NOMO-1 (cell line): ENCODE results near the gene CASKIN1.

Experiments used
- DNase-seq, 2 experiments: peaks; one replicate each; lab custom pipeline; 2025; ENCODE audit not compliant: unreplicated experiment in 2 of 2; lab: John Stamatoyannopoulos, UW

Gene CASKIN1

DNA sequence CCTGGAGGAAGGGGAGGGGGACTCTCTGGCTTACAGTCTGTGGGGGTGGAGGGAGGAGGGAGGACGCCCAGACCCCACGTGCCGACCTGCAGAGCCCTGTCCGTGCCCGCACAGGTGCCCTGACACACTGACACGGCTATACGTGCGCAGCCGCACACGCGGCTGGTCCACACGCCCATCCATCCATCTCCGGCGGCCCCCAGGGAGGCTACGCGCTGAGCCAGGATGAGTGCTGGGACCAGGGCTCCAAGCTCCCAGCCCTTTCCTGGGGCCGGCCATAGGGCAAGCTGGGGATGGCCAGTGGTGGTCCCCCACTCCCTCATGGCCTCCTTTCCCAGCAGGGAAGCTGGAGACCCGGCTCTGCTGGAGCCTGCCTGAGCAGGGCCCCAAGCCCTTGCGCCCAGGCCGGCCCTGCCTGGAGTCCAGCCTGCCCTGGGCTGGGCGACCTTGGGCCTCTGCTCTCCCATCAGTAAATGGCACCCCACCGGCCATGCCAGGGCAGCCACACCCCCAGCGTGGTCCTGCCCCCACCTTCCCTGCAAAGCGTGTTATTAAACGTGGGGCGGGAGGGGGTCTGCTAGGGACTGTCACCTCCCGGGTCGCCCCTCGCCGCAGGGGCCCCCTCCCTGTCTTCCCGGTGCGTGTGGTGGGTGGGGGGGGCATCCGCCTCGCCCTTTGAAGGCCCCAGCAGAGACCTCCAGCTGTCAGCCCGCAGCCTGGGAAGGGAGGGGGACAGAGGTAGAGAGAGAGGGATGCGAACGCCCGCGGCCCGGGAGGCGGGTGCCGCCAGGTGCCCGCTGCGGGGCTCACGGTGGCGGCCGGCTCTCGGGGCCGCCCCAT lies 863 bp downstream of the CASKIN1 start:
- DNase-seq, result no peak

DNA sequence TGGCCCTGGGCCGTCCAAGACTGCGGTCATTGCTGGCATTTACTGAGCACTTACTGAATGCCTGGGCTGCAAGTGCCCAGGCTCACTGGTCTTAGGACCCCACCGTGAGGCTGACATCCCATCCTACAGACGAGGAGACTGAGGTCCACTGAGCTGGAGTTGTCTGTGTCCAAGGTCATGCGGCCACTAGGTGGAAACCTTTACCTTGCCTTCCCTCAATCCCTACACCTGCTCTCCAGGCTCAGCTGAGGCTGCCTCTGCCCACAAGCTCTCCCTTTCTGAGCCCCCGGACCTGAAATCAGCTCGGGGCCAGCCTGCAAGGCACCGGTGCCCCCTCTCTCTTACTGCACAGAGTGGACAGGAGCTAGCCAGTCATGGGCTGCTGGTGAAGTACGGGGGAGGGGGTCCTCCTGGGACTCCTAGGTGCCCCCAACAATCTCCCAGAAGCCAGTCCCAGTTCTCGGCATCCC lies 1.5 kb downstream of the CASKIN1 start:
- peak; percentile 25 to 46 for DNase-seq

DNA sequence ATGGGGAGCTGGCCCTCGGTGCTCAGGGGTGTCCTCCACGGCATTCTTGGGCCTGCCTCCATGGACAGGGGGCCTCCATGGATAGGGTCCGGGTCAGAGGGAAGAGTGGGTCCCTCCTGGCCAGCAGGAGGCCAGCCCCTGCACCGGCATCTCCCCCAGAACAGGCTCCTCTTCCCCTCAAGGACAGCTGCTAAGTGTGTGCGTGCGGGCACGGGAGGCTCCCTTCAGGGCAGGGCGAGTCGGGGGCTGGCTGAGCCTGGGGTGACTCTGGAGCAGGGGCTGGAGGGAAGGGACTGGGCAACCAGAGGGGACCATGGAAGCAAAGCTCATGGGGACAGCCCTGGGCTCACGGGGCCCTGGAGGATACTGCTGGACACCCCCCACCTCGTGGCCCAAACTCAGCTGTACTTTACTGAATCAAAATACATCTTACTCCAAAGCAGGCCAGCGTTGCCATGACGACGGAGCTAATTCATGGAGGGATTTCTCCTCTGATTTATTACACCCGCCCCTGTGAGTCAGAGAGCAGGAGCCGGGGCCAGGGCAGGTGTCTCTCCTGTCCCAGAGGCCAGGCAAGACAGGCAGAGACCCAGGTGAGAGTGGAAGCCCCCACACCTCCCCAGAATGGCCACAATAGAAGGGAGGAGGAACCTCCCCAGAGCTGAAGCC lies 2.1 kb downstream of the CASKIN1 start:
- DNase-seq, result no peak

DNA sequence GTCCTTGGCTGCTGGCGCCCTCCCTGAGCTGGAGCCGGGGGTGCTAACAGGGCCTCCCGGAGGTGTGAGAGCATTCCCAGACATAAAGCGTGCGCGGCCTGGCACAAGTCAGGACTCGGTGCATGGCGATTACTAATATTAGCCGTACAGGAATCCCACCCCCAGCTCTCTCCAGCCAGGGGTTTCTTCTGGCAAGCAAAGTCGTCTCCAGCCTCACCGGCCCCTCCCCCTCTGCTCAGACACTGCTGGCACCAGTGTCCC lies 5.0 kb downstream of the CASKIN1 start:
- no peak for DNase-seq

DNA sequence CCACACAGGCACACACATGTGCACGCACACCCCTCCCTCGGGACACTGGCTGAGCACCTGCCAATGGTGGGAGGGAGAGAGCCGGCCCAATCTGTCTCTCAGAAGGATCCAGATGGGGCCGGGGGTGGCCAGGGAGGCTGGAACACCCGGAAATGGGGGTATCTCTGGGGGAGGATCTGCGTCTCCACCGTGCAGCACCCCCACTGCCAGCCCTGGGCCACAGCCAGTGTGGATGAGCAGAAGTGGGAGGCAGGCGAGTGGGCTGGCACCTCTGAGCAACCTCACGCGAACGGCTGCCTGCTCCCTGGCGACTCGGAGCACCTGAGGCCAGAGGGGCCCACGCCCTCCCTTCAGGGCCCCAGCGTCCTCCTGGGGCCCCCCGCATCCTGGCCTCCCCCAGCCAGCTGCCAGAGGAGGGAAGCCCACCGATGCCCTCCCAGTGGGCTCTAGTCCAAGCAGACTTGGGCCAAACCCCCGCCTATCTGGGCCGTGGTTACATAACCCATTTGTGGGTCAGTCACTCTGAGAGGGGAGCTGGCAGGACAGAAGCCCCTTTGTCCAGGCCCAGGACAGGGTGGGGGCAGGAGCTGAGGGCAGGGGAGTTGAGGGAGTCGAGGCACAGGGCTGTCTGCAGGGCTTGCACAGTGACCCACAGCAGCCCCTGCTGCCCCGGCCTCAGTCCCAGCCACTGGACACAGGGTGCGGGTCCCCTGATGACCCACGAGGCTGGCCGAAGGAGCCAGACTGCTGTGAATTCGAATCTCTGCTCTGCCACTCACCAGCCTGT lies 5.6 kb downstream of the CASKIN1 start:
- DNase-seq, result no peak

DNA sequence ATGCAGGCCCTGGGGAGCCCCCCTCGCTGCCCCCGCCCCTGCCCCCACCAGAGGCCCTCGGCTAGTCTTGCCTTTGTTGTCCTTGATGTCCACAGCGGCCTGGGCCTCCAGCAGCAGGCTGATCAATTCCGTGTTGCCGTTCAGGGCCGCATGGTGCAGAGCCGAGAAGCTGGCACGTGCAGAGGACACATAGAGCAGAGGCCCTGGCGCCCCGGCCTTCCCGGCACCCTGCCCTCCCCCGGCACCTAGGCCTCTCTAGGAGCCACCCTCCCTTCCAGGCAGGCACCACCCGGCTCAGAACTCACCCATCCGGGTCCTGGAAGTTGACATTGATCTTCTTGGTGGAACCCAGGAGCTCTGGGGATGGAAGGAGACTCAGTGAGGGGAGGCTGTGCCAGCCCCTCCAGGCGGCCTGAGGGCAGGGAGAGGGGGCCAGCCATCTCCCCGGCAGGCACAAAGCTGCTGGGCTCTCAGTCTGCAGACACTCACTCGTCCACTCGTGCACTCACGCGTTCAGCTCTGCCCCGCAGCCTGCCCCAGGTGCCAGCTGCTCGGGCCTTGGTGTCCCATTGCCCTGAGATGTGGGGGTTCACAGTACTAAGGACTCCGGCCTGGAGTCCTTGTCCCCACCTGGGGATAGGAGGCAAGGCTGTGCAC lies 6.3 kb downstream of the CASKIN1 start:
- DNase-seq, result no peak

DNA sequence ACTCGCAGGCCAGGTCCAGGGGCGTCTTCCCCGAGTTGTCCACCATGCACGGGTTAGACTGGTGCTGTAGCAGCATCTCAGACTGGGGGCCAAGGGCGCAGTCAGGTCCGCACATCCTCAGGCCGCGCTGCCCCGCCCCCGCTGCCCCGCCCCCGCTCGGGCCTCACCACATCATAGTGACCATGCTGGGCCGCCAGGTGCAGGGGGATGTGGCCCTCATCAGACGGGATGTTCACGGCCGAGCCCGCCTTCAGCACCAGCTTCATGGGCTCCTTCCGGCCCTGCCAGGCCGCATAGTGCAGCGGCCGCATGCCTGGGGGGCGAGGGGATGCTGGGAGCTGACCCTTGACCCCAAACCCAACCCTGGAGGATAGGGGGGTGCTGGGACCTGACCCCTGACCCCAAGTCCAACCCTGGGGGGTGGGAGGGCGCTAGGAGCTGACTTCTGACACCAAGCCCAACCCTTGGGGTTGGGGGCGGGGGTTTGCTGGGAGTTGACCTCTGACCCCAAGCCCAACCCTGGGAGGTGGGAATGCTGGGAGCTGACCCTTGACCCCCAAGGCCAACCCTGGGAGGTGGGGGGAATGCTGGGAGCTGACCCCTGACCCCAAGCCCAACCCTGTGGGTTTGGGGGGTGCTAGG lies 7.0 kb downstream of the CASKIN1 start:
- DNase-seq, result no peak

DNA sequence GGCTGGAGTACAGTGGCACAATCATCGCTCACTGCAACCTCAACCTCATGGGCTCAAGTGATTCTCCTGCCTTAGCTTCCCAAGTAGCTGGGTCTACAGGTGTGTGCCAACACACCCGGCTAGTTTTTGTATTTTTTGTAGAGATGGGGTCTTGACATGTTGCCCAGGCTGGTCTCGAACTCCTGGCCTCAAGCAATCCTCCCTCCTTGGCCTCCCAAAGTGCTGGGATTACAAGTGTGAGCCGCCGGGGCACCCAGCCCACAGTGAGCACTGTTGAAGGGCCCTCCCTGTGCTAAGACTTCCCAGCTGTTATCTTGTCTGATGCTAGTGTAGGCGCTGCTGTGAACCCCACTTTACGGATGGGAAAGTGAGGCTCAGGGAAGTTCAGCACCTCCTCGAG lies 8.0 kb downstream of the CASKIN1 start:
- no peak for DNase-seq

DNA sequence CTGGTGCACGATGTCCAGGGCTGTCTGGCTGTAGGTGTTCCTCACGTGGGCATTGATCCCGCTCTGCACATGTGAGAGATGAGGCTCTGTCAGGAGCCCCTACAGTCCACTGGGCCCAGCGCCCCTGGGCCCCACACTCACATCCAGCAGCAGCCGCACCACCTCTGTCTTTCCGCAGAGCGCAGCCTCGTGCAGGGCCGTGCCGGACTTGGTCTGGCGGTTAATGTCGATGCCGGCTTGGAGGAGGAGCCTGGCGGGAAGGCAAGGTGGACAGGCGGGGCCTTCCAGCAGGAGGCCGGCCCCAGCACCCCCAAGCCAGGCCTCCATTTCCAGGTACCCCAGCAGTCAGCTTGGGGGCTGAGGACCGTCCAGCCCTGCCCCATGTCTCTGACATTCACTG lies 9.2 kb downstream of the CASKIN1 start:
- DNase-seq, result no peak

DNA sequence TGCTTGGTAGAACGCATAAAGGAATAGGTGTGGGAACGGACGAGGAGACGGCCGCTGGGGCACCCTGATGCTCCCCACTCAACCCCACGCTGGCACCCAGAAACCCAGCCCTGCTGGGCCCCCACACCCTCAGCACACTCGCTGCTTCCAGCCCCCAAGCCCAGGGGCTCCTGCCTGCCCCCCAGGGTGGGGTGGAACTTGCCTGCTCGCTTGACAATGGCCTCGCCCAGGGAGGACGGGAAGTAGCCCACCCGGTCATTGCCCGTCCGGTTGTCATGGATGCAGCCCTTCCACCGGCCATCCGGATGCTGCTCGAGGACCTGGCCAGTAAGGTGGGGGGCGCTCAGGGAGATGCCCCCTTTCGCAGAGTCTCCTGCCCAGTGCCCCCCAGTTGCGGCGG lies 9.9 kb downstream of the CASKIN1 start:
- DNase-seq, result no peak

DNA sequence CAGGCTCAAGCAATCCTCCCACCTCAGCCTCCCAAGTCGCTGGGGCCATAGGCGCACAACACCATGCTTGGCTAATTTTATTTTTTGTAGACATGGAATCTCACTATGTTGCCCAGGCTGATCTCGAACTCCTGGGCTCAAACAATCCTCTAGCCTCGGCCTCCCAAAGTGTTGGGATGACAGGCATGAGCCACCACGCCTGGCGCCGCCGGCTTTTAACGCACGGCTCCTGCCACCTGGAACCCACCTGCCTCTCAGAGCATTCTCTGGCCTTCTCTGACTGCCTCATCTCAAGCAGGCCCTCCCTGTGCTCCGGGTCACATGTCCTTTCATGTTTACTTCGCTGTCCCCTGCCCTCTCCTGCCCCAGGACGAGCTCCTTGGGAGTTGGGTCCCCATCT lies 10.3 kb downstream of the CASKIN1 start:
- no peak for DNase-seq

DNA sequence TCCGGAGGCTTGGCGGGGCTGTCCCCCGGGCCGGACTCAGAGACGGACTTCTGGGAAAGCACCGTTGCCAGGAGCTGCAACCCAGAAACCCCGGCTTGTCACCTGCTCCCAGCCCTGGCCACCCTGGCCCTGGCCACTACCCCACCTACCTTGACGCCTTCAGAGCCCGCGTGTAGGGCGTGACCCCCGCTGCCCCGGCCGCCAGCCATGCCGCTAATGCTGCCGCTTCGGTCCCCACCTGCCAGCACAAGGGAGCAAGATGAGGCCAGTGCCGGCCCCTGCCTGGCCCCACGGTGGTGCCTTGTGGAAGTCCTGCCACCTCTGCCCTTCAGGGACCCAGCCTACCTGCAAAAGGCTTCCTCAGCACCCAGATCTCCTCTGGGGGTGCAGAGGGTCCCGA lies 11.4 kb downstream of the CASKIN1 start:
- DNase-seq, result no peak

DNA sequence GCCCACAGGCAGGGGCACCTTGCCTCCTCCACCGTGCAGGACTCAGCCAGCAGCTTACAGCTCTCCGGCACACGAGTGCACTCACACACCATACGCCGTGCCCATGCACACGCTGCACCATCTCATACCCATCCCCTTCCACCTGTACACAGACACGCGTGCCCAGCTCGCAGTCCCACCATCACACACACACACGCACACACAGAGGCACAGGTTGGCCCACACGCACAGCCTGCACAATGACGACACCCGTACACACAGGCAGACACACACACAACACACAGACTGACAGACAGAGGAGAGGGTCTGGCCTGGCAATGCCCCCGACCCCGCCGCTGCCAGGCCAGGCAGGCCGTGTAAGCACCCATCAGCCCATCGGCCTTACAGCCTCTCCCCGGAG lies 12.1 kb downstream of the CASKIN1 start:
- no peak for DNase-seq

DNA sequence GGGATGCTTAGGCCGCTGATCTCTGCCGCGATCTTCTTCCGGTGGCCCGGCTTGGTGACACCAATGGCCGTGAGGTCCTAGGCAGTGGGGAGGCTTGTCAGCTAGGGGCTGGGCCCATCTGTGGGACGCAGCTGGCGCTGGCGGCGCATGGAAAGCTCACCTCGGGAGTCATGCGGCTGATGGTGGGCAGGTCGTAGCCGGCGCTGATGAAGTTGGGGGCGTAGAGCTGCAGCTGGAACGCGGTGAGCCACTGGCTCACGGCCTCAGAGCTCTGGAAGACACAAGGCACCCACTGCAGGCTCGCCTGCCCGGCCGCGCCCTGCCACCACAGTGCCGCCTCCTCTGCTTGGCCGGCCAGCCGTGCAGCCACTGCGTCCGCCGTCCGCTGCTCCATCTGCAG lies 12.7 kb downstream of the CASKIN1 start:
- no peak for DNase-seq

DNA sequence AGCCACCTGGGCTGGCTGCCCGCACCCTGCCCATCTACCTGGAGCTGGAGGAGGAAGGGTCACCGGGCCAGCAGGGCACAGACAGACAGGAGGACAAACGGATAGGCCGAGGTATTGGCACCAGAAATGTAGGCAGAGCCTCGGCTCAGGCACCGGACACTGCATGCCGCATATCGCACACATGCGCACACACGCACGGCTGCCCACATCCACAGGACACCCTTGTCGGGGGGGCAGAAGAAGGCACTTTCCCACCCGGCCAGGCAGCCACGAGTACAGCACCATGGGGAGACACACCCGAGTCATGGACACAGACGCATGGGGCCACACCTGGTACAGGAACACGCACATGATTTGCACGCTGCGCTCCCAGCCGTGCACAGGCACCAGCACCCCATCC lies 14.5 kb downstream of the CASKIN1 start:
- DNase-seq, result no peak

DNA sequence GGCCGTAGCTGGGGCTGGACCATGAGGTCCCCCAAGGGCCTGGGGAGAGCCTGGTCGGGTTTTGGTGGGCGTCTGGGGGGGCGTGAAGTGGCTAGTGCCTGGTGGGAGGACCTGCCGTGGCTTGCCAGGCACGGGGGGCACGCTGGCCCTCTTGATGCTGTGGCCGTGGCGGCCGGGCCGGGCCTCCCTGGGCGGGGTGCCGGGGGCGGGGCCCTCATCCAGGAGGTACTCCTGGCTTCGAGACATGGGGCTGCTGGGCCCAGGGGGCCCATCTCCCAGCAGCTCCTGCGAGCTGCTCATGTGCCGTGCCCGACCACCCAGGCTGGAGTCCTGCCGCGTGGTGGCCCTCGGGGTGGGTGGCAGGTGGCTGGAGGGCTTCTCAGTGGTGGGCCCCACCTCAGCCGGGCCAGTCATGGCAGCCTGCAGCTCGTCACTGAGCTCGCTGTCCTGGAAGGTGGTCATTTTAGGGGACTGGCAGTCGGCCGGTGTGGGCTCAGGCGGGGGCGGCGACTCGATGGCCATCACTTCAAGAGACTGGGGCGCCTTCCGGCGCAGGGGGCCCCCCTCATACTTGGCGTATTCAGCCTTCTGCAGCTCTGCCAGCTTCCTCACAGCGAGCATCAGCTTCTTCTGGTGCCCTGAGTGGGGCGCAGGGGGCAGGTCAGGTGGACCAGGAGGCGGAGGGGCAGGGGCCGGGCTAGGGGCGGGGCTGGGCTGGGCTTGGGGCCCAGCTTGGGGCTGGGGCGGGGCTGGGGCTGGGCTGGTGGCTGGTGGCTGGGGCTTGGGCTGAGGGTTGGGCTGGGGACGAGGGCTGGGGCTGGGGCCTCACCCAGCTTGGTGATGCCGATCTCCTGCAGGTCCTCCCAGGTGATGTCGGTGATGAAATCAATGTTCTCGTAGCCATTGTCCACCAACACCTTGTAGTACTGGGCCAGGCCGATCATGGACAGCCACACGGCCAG lies 15.2 kb downstream of the CASKIN1 start:
- no peak for DNase-seq

DNA sequence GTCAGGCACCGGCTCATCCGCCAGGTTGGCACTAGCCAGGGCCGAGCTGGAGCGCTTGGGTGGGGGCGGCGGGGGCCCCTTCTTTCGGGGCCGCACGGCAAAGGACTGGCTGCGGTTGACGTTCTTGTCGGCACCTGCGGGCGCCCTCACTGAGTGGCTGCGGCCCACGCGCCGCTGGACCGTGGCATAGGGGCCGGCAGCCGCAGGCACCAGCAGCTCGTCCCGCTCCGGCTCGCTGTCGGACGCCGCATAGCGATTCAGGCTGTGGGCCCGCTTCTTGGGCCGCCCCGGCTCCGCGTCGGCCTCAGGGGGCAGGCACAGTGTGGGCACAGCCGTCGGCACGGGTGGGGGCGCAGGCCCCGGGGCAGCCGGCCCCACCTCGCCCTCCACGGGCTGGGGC lies 15.9 kb downstream of the CASKIN1 start:
- no peak for DNase-seq

DNA sequence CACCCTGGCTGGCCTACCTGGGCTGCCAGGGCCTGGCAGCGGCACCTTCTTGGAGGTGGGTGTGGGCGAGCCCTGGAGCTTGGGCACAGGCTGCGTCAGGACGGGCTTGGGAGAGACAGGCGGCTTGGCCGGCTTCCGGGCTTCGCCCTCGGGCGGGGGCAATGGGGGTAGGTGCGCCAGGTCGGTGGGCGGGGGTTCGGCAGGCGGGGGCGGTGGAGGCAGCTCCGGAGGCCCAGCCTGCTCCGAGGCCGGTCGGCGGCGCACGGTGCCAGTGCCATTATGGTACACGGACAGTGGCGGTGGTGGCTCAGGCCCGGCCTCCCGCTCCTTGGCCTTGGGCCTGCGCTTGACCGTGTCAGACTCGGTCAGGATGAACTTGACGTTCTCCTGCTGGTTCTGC lies 16.8 kb downstream of the CASKIN1 start:
- DNase-seq, result no peak

DNA sequence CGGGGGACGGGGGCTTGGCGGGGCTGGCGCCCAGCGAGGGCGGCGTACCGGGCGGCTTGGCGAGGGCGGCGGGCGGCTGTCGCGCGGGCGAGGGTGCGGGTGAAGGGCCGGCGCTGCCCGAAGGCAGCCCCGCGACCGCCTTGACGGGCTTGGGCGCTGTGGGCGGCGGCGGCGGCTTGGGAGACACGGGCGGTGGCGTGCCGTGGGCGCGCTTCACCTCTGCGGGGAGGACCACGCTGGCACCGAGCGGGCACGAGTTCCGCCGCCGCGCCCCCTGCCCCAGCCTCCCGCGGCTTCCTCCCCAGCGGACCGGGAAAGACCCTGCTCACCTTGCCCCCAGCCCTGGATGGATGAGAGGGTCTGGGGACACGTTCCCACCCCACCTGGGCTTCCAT lies 17.3 kb downstream of the CASKIN1 start:
- DNase-seq, result no peak
